ENCODE results near the gene ADRA2B.

The ADRA2B gene

DNA sequence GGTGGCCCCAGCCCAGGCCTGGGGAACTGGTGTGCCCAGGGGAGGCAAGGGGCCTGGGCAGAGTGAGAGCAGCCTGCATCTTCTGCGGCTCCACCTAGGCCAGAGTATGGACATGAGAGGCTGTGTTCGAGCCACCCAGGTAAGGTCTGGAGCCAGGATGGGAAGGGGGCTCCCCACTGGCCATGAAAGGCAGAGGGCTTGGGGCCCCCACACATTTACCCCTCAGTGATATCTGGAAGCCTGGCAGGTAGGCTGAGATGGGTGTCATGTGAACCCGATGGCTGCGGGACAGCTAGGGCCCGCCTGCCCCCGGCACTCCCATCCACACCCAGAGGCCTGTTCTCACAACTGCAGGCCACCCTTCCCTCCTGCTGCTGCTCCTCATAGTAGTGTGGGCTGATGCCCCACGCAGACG lies 13.2 kb downstream of the ADRA2B start:
- DNase-seq: no peak

DNA sequence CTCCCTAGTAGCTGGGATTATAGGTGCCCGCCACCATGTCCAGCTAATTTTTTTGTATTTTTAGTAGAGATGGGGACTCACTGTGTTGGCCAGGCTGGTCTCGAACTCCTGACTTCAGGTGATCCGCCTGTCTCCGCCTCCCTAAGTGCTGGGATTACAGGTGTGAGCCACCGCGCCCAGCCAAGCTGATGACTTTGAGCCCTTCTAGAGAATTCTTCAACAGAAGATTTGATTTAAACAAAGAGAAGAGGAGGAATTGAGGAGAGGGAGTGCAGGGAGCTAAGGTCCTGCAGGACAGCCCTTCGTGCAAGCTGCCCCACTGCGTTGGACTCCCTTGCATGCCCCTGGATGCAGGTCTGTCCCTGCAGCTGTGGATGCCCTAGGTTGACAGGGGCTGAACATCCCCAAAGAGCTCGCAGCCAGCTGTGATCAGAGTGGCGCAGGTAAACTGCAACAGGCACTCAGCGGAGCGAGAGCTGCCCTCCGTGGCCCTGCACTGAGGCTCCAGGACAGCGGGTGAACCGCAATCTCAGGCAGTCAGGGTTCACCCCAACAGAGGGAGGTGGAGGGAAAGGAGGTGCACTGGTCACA lies 13.7 kb downstream of the ADRA2B start:
- no peak for DNase-seq

- peak; percentile 1 for DNase-seq
These were observed 15.5 kb downstream of the ADRA2B start for GRCh38 chr2:96100893-96101304.

DNA sequence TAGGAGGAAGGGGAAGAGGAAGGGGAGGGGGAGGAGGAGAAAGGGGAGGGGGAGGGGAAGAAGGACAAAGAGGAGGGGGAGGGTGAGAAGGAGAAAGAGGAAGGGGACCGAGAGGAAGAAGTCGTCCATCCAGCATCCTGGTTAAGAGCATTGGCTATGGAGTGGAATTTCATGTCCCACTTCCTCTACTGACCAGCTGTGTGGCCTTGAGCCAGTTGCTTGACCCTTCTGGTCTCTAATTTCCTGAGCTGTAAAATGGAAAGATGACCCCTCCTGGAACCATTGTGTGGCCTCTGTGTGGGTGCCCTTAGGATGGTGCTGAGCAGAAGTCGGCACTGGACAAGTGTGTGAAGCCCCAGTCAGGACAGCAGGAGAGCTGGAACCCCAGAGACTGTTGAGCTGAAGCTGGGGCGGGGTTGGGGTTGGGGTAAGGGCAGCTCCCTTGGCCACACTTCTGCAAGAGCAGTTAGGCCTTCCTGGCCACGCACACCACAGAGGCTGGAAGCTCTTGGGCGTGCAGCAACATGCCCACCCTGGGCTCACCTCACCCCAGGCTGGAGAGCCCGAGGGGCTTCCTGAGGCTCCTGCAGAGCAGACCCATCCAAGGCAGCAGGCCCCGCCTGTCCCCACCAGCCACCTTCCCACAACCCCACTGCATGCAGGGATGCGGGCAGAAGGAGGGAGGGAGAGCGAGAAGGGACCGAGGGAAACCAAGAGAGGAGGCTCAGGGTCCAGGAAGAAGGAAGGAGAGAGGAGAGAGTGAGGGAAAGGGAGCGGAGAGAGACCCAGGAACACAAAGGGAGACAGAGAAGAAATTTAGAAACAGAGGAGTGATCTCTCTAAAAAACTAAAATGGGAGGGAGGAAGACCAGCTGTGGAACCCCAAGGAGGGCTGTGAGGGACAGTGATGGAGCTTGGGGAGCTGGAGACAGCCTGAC lies 16.2 kb downstream of the ADRA2B start:
- DNase-seq: no peak

GRCh38 chr2:96098900-96099590 lies 17.3 kb downstream of the ADRA2B start:
- DNase-seq: peak; percentile 1

- DNase-seq: peak; percentile 1
These were observed 18.2 kb downstream of the ADRA2B start for GRCh38 chr2:96097951-96098823.

DNA sequence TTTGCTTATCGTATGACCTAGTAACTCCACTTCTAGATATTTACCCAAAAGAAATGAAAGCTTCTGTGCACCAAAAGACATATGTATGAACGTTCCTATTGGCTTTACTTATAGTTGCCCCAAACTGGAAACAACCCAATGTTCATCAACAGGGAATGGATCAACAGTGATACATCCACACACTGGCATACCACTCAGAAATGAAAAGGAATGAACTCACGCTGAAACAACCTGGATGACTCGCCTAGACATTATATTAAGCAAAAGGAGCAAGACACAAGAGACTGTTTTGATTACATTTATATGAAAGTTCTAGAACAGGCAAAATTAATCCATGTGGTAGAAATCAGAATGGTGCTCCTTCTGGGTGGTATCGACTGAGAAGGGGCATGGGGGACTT lies 18.9 kb downstream of the ADRA2B start:
- no peak for DNase-seq

GRCh38 chr2:96095116-96095636 lies 21.2 kb downstream of the ADRA2B start:
- DNase-seq: no peak

- no peak for DNase-seq
These were observed 22.8 kb downstream of the ADRA2B start for GRCh38 chr2:96093528-96093927.

DNA sequence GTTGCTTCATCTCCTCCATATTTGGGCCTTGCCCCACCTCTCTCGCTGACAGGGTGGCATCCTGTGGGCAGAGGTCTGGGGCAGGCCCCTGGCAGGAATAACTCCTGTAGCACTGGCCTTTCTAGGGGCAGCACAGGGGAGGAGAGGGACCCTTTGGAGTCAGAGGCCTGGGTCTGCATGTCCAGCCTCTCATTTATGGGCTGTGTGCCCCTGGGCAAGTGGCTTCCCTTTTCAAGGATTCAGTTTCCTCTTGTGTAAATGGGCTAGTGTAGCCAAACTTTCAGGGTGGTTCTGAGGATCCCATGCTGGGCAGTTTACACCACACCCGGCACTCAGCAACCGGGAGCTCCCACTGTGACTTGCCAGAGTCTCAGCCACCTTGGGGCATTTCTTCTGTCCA lies 23.4 kb downstream of the ADRA2B start:
- no peak for DNase-seq

- DNase-seq: no peak
These were observed 23.8 kb downstream of the ADRA2B start for GRCh38 chr2:96092573-96092877.

DNA sequence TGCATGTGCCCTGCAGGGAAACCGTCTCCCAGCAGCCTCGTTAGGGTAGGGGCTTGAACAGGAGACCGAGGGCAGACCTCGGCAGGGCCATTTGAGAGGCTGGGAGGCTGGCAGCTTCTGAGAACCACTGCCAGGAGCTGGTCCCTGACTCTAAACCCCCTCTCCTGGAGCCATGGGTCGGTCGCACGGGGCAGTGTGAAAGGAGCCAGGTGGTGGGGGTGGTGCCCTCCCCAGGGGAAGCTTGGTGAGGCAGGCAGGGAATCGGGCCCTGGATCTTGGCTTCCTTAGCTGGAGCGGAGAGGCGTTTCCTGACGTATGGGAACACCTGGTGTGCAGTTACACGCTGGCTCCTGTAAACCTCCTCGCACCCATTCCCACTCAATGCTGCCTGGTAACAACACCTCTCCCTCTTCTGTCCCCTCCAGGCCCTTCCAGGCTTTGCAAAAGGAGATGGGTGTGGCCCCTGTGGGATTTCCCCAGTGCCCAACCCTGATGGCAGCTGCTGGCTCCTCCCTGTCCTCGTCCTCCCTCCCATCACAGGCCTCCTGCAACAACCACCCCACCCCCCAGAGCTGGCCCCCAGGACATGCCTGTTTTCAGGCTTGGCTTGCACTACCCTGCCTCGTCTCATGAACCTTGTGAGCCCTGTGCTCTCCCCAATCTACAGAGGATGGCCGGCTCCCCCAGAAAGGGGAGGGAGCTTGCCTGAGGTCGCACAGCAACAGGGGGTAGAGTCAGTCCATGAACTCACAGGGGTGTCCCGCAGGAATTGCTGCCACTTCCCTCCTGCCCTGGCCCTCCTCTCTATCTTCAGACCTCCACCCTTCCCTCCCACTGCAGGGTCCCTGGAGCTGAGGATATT lies 24.4 kb downstream of the ADRA2B start:
- no peak for DNase-seq

DNA sequence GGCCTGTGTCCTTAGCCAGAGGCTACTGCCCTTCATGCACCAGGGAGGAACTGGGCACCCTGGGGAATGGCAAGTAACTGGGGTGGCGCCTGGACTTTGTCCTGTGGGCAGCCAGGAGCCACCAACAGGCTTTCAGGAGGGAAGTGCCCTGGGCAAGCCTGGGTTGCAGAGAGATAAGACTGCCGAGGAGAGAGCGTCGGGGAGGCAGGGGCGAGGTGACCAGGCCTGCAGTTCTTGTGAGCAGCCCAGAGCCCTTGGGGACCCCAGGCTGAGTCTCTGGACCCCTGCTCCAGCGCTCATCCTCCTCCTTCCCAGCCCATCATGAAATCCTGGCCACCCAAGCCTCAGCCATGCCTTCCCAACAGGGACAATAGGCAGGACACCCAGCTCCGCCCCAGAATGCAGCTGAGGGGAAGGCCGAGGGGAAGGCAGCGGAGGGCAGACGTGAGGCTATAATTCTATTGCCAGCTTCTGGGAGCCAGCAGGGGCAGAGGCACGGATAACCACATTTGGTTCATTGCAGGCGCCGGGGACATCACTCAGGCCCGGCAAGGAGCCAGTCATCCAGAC lies 25.1 kb downstream of the ADRA2B start:
- DNase-seq: no peak

DNA sequence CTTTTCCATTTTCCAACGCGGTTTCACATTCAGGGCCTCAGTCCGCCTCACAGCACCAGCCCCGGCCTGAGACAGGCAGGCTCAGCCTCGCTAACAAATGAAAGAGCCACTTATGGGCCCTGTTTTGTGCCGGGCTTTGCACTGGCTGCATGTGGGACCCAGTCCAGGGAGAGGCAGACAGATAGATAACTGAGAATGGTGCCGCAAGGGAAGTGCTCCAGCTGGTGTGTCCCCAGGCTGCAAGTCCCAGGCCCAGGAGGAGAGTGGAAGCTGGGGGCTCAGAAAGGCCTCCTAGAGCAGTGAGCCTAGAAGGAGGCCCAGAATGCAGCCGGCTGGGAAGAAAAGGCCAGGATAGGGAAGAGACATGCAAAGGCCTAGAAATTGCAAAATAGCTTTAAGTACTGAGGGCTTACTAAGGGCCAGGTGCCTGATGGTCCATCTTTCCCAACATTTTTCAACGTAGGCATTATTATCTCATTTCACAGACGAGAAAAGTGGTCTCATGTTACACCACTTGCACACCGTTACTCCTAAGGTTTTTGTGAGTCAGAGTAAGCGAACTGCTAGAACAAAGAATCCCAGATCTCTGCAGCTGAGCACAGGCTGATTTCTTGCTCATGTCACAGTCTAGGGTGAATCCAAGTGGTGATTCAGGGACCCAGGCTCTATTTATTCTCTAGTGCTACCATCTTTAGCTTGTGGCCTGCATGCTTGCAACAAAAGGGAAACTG lies 26.0 kb downstream of the ADRA2B start:
- DNase-seq: no peak

- DNase-seq: no peak
These were observed 26.8 kb downstream of the ADRA2B start for GRCh38 chr2:96089356-96090195.

DNA sequence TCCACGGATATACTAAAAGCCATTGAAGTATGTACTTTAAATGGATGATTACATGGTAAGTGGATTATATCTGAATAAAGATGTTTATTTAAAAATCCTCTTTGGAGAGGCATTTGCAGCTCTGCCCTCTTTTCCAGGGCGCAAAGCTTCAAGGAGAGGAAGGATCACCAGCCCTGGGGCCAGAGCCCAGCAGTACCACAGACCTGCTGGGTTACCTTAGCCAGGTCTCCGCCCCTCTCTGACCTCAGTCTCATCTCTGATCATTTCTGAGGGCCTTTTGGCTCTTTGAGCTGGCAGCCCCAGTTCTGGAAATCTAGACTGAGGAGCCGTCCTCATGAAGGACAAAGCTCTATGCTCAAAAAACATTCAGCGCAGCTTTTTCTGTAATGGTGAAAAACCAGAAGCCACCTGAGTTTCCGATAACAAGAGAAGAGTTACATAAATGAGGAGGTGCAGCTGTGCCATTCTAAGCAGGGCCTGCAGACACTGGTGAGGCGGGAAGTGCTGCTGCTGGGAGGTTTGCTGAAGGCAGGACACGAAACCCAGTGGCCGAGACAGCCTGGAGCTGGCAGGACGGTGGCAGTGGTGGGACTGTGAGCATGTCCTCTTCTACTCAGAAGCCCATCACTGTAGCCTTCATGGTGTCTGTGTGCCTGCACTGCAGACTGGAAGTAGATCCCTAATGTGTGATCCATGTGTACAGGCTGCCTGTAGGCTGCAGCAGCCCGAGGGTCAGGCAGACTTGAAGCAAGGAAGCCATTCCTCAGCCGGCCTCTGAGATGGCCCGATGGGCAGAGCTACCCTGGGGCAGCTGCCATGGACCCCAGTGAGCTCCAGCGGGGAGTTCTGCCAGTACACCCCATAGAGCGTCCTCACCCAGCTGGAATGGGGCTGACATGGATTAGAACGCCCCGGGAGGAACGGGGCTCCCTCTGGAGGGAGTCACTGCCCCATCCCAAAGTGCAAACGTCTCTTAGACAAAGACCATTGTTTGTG lies 27.7 kb downstream of the ADRA2B start:
- no peak for DNase-seq

GRCh38 chr2:96087130-96087529 lies 29.2 kb downstream of the ADRA2B start:
- no peak for DNase-seq

All from effector CD4-positive, alpha-beta T cell (primary cell).